KMS-11 (cell line): ENCODE data around the gene BIRC7.

Experiments
- H2AFZ ChIP-seq: fragments of 200-600 bp; sonication (generic); 2 replicates; pipeline ENCODE4 v1.6.1; 2016; ENCODE audit warnings: antibody characterized with exemption, mixed run types, low read depth
- H3K27ac ChIP-seq: fragments of 200-600 bp; sonication (generic); 2 replicates; pipeline ENCODE4 v1.6.1; 2016; ENCODE audit warnings: mild to moderate bottlenecking, mixed run types
- H3K27me3 ChIP-seq: fragments of 200-600 bp; sonication (generic); 2 replicates; pipeline ENCODE4 v1.6.1; 2017; ENCODE audit warnings: mild to moderate bottlenecking, low read depth, mixed run types, moderate library complexity; ENCODE audit not compliant: insufficient read depth
- H3K36me3 ChIP-seq: fragments of 200-600 bp; sonication (generic); 2 replicates; pipeline ENCODE4 v1.6.1; 2017; ENCODE audit warnings: mild to moderate bottlenecking, mixed run types; ENCODE audit not compliant: insufficient read depth
- H3K4me1 ChIP-seq: fragments of 200-600 bp; sonication (generic); 2 replicates; pipeline ENCODE4 v1.6.1; 2016; ENCODE audit warnings: mild to moderate bottlenecking, low read depth, mixed run types; ENCODE audit not compliant: poor library complexity, severe bottlenecking
- H3K4me2 ChIP-seq: fragments of 200-600 bp; sonication (generic); 2 replicates; pipeline ENCODE4 v1.7.0; 2016; ENCODE audit warnings: mild to moderate bottlenecking, mixed run types
- H3K4me3 ChIP-seq: fragments of 200-600 bp; sonication (generic); IDR thresholded peaks from 2 replicates; pipeline ENCODE4 v1.6.1; 2017; ENCODE audit warnings: low read depth, low read length, mixed read lengths; ENCODE audit not compliant: insufficient read depth
- H3K79me2 ChIP-seq: fragments of 200-600 bp; sonication (generic); 2 replicates; pipeline ENCODE4 v1.6.1; 2016; ENCODE audit warnings: low read depth, mixed run types; ENCODE audit not compliant: insufficient read depth
- H3K9ac ChIP-seq: fragments of 200-600 bp; sonication (generic); 2 replicates; pipeline ENCODE4 v1.6.1; 2016; ENCODE audit warnings: mild to moderate bottlenecking, mixed run types
- H4K20me1 ChIP-seq: fragments of 200-600 bp; sonication (generic); 2 replicates; pipeline ENCODE4 v1.6.1; 2016; ENCODE audit warnings: mild to moderate bottlenecking, mixed run types; ENCODE audit not compliant: insufficient read depth
- CTCF ChIP-seq: fragments of 200-600 bp; sonication (generic); conservative IDR thresholded peaks from 2 replicates; pipeline ENCODE4 v1.6.1; 2017; ENCODE audit warnings: low read depth, mild to moderate bottlenecking, antibody characterized with exemption, low read length, moderate library complexity, mixed read lengths

Gene BIRC7

GRCh38 chr20:63254232-63254605 lies 18.5 kb downstream of the BIRC7 start, which contains the start of gene NKAIN4:
TSS of gene NKAIN4 (minus strand) at chr20:63254463. CDS start at chr20:63254450, 13 bp downstream.
- H3K4me2 ChIP-seq = no peak within 1 kb of the TSS
- H3K4me1 ChIP-seq = no peaks in the 10 kb centered on the region
- no peak for TF ChIP-seq CTCF
- peaks cover 94% of the 10 kb centered on the region for H3K27me3 ChIP-seq
- no peaks in the 10 kb centered on the region for H3K79me2 ChIP-seq
- no peak within 1 kb of the TSS for H3K4me3 ChIP-seq
- H2AFZ ChIP-seq = no peak within 1 kb of the TSS
- H3K27ac ChIP-seq = no peak within 1 kb of the TSS
- no peak within 1 kb of the TSS for H3K9ac ChIP-seq
- no peaks in the 10 kb centered on the region for H3K36me3 ChIP-seq
- no peaks in the 10 kb centered on the region for H4K20me1 ChIP-seq

DNA sequence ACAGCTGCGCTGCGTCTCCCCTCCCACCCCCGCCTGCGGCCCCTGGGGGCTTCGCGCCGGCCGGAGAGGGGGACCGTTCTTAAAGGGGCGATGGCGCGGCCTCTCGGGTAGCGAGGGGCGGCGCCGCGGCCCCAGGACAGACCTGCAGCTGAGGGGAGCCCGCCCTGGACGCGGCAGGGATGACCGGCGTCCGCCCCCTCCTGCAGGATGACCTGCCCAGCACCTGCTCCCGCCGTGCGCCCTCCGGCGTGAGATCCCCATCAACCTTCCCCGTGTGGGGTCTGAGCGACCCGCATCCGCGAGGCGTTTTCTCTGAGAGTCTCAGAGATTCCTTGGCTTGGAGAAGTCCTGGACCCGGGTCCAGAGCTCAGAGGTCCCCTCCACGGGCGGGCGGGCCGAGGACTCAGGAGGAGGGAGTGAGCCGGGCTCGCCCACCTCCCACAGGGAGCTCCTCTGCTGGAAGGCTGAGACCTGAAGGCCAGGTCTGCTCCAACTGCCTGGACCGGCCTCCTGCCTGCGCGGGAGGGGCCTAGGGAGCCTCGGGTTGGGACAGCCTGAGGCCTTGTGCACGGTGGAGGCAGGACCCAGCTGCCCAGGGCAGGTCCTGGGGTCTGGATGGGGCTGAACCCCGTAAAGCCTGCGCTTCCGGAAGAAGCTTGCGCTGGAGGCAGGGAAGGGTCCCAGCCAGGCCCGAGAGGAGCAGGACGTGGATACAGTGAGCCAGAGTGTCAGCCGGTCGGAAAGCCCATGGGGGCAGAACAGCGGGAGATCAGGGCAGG lies 19.1 kb downstream of the BIRC7 start:
- H3K27me3 ChIP-seq = peaks cover 94% of the 10 kb centered on the region
- no peak overlapping the region for H3K4me3 ChIP-seq
- H3K4me2 ChIP-seq = no peak overlapping the region

DNA sequence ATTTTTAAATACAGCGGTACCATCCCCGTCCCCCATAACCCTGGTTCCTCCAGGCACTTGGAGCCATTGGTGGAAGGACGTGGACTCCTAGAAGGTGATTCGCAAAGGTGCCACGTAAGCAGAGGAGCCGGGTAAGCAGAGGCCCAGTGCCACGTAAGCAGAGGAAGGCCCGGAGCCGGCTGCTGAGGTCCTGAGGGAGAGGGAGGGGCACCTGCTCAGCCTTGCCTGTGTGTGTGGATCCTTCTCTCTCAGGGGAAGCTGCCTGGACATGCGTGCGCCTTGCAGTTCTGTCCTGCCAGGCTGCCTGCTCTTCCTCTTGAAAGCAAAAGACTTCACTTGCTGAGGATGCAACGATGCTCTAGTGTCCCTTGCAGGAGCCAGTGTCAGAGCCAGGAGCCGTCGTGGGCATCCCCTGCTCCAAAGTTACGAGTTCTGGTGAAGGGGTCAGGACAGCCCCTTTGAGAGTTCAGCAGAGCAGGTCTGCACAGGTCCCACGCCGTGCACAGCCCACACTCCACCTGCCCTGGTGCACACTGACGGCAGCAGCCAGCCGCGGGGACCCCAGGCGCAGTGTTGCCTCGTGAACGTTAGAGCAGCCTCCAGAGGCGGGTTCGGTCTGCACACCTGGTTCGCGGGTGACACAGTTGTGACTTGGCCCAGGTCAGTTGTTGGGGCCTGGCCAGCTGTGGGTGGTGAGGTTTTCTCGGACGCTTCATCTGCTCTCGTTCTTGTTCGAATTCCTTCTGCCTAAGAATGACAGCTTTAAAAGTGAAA lies 20.4 kb downstream of the BIRC7 start:
- Histone ChIP-seq H3K9ac (no peak overlapping the region), H2AFZ (no peak overlapping the region), H4K20me1 (no peaks in the 10 kb centered on the region), H3K4me1 (no peaks in the 10 kb centered on the region), H3K4me3 (no peak overlapping the region), H3K36me3 (no peaks in the 10 kb centered on the region), H3K79me2 (no peaks in the 10 kb centered on the region), H3K27ac (no peak overlapping the region), H3K27me3 (peaks cover 96% of the 10 kb centered on the region), H3K4me2 (no peak overlapping the region)
- no peak for TF ChIP-seq CTCF

More for the DNA sequence above, 19.1 kb downstream of the BIRC7 start:
- Histone ChIP-seq H3K27ac (no peak overlapping the region), H3K36me3 (no peaks in the 10 kb centered on the region), H2AFZ (no peak overlapping the region), H3K79me2 (no peaks in the 10 kb centered on the region), H4K20me1 (no peaks in the 10 kb centered on the region), H3K9ac (no peak overlapping the region), H3K4me1 (no peaks in the 10 kb centered on the region)
- TF ChIP-seq CTCF = no peak

DNA sequence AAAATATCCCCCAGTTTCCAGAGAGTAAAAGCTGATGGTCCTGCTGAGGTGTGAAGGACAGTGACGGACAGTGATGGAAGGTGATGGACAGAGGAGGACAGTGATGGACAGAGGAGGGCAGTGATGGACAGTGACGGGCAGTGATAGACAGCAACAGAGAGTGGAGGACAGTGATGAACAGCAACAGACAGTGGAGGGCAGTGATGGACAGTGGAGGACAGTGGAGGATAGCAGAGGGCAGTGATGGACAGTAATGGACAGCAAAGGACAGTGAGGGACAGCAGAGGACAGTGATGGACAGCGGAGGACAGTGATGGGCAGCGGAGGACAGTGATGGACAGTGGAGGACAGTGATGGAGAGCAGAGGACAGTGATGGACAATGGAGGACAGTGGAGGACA lies 21.2 kb downstream of the BIRC7 start:
- peaks cover 96% of the 10 kb centered on the region for H3K27me3 ChIP-seq
- no peak overlapping the region for H3K27ac ChIP-seq
- H3K36me3 ChIP-seq = no peaks in the 10 kb centered on the region
- no peak overlapping the region for H3K4me3 ChIP-seq
- no peak overlapping the region for H2AFZ ChIP-seq
- no peaks in the 10 kb centered on the region for H3K4me1 ChIP-seq
- H3K4me2 ChIP-seq = no peak overlapping the region
- H3K9ac ChIP-seq = no peak overlapping the region
- no peak for TF ChIP-seq CTCF
- H4K20me1 ChIP-seq = no peaks in the 10 kb centered on the region
- no peaks in the 10 kb centered on the region for H3K79me2 ChIP-seq
